Effector CD4-positive, alpha-beta T cell (primary cell): ENCODE data around the gene SREBF2.
A peak's percentile ranks its signal among the peaks of the same experiment; 100 is the strongest.

Source experiments
- DNase-seq: peaks from one replicate; pipeline ENCODE4 v3.0.0-alpha.2; 2020
- total RNA-seq: gene quantifications from one replicate; lab custom pipeline; 2026; lab: John Stamatoyannopoulos, UW

The SREBF2 gene
- total RNA-seq: 114 reads per million, percentile 85 among the genes with 10 or more reads in this experiment

DNA sequence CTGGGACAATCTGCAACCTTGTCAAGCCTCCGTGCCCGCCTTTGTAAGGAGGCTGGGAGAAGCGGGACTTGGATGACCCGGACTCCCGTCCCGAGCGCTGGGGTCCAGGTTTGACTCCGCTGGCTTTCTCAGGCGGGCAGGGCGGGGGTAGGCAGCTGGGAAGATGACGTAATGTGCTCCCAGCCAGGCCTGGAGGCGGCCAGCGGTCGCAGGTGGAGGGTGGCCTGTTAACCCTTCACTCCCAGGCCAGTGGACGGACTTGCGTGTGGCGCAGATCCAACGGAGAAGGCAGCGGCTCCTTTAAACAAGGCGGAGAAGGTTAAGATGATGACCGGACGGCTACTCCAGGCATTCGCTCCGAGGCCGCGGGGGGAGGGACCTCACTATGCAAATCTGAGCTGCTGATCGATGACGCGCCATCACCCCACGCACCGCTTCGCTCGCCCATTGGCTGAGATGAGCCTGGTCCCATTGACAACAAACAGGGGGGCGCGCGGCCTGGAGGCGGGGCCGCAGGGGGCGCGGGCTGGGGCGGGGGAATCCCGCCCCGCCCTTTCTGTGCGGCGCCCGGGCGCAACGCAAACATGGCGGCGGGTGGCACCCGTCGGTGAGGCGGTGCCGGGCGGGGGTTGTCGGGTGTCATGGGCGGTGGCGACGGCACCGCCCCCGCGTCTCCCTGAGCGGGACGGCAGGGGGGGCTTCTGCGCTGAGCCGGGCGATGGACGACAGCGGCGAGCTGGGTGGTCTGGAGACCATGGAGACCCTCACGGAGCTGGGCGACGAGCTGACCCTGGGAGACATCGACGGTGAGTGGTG, at the start of gene SREBF2:
TSS of gene SREBF2 (plus strand) at position 553 of the 816 bp plus-strand sequence. CDS start at position 719, 166 bp downstream.
- peak; percentile 99 for DNase-seq

DNA sequence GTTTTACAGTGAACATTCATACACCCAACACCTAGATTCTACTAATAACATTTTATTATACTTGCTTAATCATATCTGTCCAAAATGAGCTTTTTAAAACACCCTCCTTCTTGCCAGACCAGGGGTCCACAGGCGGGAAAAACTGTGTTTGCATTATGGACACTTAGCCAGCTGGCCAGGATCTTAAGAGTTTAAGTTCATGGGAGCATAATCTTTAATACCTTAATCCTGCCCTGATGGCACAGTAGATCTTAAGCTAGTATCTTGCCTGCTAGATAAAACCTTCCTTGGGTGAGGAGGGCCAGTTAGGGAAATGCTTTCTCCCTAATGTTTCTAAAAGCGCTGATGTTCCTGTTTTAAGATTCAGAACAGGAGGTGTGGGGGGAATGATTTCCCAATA, 45.6 kb upstream of the SREBF2 start:
- DNase-seq: no peak

DNA sequence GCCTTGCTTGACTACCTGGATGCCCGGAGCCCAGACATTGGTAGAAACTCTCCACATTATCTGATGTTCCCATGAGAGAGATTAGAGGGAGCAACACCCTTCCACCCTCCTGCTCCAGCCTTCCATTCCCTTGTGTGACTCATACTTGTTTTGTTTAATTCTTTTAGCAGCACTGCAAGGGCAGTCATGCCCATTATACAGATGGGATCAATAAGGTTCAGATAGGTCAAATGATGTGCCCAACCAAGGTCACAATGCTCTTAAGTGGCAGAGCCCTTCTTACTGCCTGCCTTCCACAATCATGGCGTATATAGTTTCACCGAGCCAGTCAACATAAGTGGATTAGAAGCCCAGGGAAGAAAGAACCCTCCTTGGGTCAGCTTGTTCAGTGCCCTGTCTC, 39.0 kb upstream of the SREBF2 start:
- DNase-seq: no peak

DNA sequence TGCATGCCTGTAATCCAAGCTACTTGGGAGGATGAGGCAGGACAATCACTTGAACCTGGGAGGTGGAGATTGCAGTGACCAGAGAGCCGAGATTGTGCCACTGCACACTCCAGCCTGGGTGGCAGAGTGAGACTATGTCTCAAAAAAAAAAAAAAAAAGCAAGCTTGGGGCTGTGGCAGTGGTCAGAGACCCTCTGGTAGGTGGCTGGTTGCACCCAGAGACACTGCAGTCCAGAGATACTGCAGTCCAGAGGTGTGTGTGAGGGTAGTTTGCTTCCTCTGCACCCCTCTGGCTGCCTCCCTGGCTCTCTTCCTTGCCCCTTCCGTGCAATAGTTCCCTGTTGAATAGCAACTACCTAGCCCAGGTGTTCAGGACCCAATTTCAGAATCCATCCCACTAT, 34.2 kb upstream of the SREBF2 start:
- DNase-seq: no peak

DNA sequence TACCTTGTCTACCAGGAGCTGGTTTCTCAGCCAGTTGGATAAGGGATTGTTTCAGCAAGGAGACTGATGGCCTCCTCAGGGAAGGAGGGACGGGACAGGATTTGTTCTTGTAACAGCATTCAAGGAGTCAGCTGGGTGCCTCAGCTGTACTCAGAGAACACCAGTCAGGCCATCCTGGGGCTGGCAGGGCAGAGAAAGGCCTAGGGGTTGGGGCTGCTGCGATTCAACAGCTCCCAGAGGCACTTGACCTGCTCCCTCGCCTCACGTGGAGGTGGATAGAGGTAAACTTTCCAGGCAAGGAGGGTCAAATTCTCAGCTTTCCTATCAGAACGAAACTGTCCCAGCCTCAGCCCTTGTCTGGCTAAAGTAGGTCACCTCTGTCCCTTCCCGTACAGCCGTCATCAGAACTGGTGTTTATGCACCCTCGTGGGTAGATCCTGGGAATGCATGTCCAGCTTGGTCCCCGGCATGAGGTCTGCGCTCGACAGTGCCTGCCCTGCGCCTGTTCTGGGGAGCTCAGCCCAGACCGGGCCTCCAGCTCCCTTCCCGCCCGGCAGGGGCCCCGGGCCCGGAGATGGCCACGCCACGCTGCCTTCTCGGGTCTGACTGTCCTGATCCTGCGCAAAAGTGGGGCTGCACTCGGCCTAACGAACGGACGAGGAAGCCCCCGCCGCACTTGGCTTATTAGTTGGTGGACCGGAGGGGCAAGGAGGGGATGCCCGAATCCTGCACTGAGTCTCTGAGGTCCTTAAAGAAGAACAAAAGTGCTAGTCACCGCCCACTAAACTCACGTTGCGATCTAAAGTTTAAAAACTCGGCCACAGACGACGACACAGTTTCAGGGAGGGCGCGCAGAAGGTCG, 33.2 kb upstream of the SREBF2 start:
- DNase-seq: no peak

DNA sequence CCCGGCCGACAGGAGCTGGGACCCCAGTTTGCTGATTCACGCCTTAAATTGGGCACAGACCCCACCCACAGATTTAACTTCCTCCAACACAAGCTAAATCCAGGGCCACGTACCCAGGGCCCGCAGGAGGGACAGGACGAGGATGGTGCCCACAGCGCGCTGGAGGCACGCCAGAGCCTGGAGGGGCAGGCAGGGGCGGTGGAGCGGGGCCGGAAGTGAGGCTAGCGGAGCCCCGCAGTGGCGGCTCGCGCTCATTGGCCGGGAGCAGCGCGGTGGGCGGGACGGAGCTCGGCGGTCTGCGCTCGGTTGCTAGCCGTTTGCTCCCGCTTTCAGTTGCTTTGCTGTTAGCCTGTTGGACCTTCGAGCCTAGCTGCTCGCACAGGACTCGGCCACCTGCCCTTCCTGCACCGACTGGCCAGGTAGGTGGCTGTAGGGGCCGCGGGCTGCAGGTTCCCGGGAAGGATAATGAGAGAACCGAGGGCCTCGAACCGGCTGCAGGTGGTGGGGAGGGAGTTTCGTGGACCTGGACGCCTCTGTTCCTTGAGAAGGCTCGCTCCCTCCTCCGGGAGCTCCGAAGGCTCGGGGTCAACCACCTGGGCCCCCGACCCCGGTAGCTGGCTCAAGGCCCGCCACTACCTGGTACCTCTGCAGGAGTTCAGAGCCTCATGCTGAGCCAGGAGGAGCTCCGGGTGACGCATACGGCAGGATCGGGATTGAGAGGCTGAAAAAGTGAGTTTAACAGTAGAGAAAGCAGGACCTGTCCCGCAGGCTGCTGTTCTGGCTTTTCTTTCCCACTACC, 32.4 kb upstream of the SREBF2 start, which contains the start of gene CCDC134:
TSS of gene CCDC134 (plus strand) at position 332 of the 799 bp plus-strand sequence. CDS start 8,212 bp downstream, outside the sequence.
- DNase-seq: peak; percentile 87

DNA sequence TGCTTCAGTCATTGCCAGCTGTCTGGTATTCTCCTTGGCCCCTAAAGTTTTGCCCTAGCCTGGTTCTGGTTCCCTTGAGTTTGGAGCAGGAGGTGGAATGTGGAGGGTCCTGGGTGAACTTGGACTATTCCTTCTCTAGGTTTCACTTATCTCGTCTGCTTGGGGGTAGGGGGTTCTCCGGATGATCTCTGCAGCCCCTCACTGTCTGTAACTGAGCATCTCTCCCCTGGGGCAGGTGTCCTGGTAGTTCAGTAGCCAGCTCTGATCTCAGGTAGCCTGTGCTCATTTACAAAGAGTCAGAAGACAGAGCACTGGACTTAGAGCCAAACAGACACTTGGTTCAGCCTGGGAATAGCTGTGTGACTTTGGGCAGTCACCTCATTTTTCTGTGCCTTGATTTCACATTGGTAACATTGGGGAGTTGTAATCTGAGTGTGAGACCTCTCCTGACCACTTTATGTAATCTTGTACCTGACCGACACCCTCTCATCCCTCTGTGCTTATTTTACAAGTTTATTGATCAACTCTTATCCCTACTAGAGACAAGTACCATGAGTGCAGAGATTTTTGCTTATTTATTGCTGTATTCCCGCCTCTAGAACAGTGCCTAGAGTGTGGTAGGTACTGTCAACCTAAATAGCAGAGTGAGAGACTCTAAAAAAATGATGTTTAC, 31.6 kb upstream of the SREBF2 start:
- DNase-seq: no peak

DNA sequence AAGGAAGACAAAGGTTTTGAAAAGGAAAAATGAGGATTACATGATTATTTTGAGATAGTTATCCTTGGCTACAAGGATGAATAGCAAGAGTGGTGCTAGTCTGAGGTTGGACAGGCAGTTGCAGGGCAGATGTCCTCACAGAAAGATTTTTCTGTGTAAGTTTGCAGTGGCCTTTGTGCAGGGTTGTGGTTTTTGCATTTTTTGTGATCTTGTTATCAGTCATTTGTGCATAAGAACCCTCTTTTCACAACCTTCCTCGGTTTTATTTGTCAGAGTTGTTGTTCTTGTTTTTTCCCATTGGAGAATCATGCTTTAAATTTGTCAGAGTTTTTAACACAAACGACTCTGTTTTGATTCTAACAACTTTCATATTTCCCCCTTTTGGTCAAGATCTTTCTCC, 31.0 kb upstream of the SREBF2 start:
- DNase-seq: no peak

DNA sequence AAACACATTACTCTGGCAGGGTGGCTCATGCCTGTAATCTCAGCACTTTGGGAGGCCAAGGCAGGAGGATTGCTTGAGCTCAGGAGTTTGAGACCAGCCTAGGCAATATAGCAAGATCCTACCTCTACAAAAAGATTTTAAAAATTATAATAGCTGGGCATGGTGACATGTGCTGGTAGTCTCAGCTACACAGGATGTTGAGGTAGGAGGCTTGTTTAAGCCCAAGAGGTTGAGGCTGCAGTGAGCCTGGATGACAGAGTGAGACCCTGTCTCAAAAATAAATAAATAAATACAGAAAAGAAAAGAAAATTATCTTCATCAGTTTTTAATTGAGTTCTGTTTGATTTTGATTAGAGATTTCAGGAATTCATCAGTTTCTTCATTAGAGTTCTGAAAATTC, 27.3 kb upstream of the SREBF2 start:
- DNase-seq: no peak

DNA sequence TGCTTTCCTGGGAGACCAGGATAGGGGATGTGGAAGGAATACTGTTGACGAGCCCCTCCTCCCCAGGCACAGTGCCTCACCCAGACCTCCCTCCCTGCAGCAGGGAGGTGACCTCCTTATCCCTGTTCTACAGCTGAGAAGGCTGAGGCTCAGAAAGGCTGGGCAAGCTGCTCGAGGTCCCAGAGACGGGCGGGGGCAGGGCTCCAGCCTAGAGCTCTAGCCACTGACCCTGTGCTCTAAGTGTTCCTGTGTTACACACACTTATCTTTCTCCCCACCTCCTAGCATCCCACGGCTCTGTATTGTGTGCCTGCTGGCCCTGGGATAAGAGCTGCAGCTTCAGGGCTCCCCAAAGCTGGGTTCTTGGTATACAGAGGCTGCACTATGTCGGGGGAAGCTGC, 24.5 kb upstream of the SREBF2 start:
- no peak for DNase-seq

DNA sequence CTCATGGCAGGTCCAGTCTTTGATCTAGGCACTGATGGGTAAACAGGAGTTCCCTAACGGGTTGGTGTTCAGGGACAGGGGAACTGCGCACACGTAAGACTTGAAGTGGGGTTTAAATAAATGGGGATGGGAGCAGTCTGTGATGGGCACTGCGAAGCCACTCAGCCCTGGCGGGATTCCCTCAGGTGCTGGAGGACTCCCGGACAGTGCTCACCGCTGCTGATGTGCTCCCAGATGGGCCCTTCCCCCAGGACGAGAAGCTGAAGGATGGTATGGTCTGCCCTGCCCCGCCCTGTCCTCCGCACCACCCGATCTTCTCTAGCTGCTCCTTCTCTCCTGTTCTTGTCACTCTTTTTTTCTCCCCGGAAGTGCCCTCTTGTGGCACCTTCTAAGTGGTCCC, 22.9 kb upstream of the SREBF2 start:
- no peak for DNase-seq

DNA sequence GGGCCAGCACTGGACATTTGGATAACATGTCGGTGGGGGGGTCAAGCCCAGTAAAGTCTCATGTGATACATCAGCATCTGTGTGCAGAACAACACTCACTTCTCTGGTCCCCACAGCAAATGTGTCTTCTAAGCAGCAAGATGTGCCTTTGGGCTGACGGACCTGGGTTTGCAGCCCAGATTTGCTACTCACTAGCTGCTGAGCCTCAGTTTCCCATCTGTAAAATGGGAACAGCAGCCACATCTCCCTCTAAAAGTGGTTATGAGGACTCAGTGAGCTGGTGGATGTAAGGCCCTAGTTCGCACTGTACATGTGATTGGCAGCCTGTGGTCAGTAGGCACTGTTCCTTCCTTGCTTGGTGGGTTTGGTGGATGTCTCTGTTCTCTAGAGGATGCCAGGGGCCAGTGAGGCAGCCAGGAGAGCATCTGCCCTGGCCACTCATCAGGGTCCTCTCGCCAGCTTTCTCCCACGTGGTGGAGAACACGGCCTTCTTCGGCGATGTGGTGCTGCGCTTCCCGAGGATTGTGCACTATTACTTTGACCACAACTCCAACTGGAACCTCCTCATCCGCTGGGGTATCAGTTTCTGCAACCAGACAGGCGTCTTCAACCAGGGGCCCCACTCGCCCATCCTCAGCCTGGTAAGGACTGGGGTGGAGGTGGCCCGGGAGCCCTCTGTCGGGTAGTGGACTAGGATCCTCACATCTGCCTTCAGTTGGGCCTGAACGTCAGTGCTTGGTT, 19.9 kb upstream of the SREBF2 start:
- DNase-seq: no peak

DNA sequence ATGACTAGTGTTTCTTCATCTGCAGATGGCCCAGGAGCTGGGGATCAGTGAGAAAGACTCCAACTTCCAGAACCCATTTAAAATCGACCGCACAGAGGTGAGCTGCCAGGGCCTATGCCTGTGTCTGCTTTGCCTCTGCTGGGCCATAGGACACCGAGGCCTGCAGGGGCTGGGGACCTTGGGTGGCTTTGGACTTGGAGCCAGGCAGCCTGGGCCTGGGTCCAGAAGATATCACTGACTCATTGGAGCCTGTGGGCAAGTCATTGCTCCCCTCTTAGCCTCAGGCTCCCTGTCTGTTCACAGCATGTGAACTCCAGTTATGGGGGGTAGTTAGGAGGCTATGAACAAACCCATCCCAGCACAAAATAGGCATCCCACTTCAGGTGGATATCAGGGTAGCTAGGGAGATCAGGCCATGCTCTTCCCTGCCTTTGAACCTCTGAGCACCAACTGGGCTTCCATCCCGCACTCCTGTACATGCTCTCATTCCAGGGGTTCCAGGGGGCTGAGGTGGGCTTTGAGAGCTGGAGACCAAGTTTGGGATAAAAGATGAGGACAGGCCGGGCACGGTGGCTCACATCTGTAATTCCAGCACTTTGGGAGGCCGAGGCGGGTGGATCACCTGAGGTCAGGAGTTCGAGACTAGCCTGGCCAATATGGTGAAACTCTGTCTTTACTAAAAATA, 19.0 kb upstream of the SREBF2 start:
- DNase-seq: no peak

DNA sequence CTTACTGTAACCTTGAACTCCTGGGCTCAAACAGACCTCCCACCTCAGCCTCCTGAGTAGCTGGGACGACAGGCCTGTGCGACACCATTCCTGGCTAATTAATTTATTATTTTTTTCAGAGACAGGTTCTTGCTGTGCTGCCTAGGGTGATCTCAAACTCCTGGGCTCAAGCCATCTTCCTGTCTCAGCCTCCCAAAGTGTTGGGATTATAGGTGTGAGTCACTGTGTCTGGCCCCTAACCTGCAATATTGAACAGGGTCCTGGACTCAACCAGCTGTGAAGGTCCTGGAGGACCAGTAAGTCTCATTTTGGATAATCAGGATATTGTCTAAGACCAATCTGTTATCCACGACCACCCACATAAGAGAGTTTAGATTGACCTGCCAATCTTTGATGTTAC, 17.2 kb upstream of the SREBF2 start:
- no peak for DNase-seq

DNA sequence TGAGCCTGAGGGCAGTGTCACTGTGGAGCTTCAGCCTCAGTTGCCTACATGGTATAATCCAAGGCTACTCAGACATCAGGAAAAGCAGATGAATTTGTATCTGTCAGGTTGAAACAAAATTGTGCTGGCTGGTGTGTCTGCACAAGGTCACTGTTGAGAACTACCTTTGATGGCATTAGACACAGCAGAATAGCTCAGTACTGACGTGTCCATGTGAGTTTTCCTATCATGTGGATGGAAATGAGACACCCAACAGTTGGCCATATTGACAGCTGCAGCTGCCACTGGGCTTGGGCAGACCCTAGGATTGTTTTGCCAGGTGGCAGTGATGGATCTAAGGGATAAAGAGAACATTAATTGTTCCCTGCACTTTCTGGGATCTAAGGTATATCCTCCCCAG, 16.7 kb upstream of the SREBF2 start:
- DNase-seq: no peak

DNA sequence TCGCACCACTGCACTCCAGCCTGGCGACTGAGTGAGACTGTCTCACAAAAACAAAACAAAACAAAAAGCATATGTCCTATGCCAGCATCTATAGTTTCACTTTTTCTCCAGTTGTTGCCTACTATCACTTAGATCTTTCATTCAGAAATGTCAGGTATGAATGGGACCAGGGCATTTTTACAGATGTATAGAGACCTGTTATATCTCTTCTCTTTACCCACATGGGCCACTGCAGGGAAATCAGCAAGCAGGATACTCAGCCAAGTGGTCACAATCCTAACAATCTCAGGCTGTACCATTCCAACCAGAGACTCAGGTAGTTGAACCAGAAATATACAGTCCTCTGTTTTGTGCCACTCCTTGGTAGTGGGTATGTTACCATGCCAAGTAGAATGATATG, 16.0 kb upstream of the SREBF2 start:
- DNase-seq: no peak

DNA sequence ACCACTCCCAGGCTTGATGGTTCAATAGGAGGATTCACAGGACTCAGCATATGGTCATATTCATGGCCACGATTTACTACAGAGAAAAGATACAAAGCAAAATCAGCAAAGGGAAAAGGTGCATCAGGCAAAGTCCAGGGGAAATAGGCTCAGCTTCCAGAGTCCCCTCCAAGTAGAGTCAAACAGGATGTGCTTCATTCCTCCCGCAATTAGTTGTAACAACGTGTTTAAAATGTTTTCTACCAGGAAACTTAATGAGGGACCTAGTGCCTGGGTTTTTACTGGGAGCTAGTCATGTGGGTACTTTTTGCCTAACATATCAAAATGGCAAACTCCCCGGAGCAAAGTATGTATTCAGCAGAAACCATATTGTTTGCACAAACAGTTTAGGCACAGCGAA, 14.9 kb upstream of the SREBF2 start:
- no peak for DNase-seq

DNA sequence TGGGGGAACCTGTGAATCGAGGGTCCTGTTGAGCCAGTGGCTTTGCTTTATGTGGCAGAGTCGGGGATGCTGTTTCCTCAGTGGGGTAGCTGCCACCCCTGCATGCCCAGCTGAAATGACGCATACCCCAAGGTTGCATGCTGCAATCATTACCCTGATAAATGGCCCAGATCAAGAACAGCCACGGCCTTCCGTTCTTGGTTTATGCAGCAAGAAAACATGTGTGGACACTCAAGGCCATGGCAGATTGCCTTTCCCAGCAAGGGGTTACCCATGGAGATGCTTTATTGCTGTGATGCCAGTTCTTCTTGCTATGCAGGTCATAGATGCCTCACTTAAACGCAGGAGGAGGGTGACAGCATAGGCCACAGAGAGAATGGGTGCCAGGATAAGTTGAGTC, 14.3 kb upstream of the SREBF2 start:
- DNase-seq: no peak

DNA sequence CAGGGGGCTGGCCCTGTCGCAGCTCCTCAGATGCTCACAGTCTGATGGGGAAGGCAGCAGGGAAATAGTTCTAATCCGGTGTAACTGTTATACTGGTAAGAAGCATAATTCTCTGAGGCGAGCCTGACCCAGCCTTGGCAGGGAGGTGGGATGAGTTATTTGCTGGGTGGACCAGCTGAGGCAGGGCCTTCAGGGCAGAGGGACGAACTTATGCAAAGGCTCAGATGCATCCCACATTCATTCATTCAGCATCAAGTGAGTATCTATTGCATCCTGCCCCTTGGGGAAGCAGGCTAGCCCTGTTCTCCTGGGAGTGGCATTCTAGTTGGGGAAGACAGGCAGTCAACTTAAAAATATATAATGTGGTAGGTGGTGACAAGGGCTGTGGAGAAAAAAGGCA, 13.6 kb upstream of the SREBF2 start:
- no peak for DNase-seq

DNA sequence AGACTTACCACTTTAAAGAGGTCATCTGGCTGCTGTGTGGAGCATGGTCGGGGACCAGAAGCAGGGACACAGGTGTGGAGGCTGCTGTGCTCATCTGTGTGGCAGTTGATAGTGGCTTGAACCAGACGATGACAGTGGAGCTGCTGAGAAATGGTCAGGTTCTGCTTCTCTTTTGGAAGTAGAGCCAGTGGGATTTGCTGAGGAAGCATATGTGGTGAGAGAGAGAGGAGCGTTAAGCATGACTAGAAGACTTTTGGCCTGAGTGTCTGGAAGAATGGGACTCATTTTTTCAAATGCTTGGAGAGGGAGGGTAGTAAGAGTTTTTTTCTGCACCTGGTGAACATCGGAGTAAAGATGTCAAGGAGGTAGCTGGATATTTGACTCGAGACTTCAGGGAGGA, 12.5 kb upstream of the SREBF2 start:
- no peak for DNase-seq
